Measurements from ENCODE around the gene CAMK1D.

DNA sequence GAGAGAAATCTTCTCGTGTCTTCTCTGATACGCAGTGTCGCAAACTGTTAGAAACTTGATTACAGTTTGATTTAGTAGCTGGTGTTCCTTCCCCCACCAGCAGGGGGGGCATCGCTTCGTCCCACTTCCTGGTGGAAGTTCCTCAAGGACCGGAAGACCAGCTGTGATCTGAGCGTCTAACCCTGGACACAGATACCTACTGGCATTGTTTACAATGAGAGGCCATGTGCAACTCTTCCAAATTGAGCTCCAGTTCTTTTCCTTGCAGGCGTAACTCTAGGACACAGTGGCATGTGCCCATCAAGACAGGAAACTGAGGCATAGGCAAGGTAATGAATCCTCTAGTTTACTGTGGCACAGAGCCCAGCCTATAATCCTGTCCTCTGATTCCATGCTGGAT, 433.2 kb downstream of the CAMK1D start:
- TF ChIP-seq, protein P1, sequence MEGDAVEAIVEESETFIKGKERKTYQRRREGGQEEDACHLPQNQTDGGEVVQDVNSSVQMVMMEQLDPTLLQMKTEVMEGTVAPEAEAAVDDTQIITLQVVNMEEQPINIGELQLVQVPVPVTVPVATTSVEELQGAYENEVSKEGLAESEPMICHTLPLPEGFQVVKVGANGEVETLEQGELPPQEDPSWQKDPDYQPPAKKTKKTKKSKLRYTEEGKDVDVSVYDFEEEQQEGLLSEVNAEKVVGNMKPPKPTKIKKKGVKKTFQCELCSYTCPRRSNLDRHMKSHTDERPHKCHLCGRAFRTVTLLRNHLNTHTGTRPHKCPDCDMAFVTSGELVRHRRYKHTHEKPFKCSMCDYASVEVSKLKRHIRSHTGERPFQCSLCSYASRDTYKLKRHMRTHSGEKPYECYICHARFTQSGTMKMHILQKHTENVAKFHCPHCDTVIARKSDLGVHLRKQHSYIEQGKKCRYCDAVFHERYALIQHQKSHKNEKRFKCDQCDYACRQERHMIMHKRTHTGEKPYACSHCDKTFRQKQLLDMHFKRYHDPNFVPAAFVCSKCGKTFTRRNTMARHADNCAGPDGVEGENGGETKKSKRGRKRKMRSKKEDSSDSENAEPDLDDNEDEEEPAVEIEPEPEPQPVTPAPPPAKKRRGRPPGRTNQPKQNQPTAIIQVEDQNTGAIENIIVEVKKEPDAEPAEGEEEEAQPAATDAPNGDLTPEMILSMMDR (conservative IDR thresholded peaks at IDR 0.05 in 1 of 2, IDR thresholded peaks at IDR 0.05 in 1 of 2; ENCODE audit: extremely low read depth in 1 of 2, insufficient read depth in 1 of 2, low read depth in 1 of 2, low read length in 2 of 2): peak; percentile 53 to 67
- TF ChIP-seq EZH2 (IDR thresholded peaks at IDR 0.05; ENCODE audit: borderline replicate concordance, low read length): no peak
